HG03175 (cell line): ENCODE data around the gene PMF1.
"Not testable (repeated sequence)": the region's sequence is repeated elsewhere in the genome, so short reads cannot be mapped to it uniquely, and the experiment has no call there.

Source experiments
- ATAC-seq: cut with Tn5 transposase; IDR thresholded peaks from one replicate; pipeline ENCODE4 v1.9.1; 2021; ENCODE audit warnings: mild to moderate bottlenecking, moderate library complexity; ENCODE audit not compliant: unreplicated experiment

Gene PMF1

DNA sequence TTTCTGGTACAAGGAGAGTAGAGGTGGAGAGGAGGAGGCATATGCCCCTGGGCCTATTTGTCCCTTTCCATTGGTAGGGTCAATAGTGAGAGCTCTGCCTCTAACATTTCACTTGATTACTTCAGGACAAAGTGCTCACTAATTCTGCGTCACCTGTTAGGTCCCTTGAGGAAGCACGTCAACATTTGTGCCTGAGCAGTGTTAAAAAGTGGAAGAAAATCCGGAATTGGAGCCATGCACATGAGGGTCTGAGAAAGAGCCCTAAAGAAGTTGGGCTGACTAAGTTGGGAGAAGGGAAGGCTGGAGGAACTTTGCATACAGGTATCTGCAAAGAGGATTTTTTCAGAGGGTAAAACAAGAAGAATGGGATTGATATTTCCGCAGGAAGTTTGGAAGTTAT, 17.0 kb upstream of the PMF1 start:
- ATAC-seq: no peak

GRCh38 chr1:156196445-156196844, 16.4 kb upstream of the PMF1 start:
- no peak for ATAC-seq

DNA sequence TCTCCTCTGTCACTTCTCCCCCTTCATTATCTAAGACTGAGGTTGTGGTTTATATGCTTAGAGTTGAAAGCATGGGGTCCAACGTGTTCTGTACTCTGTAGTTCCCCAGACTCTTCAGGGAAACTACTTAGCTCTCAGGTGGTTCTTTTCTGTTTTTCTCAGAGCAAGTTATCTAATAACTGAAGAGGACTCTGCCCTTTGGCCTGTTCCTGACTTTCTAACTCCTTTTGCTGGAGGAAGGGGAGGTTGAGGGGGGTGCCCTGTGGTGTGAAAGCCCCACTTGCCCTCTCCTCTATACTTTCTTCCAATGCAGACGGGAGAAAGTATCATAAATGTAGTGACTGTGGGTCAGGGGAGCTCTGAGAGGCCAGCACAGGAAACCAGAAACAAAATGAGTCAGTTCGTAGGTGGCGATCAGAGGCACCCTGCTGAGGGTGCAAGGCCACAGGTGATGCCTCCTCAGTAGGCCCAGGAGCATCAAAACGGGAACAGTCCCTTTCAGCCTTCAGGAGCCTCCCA, 13.9 kb upstream of the PMF1 start:
- ATAC-seq: no peak

GRCh38 chr1:156200044-156200443, 12.8 kb upstream of the PMF1 start:
- ATAC-seq: no peak

DNA sequence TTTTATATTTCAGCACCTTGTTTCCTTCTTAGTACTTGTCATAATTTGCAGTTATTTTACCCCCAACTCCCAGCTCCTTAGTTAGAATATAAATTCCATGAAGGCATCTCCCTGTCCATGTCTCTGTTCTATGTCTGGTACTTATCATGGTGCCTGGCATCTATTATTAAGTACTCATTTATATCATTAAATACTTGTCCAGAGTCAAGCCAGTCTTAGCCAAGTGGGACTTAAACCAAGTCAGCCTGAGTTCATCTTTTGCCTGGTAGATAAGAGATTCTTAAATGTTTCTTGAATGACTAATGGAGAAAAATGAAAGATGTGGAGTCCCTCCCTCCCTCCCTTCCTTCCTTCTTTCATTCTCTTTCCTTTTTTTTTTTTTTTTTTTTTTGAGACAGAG, 9.5 kb upstream of the PMF1 start:
- no peak for ATAC-seq

DNA sequence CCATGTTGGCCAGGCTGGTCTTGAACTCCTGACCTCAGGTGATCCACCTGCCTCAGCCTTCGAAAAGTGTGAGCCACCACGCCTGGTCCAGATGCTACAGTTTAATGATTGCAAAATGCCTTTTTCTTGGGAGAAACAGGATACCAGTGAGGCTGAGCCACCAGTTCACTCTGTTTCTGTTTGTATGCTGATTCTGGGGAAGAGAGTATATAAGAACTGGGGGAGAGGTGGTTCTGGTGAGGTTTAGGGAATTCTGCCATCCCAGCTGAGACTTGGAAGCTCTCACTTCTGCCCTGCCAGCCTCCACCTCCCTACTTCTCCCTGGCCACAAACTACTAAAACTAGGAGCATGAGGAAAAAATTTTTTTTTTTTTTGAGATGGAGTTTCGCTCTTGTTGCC, 8.1 kb upstream of the PMF1 start:
- ATAC-seq: no peak

DNA sequence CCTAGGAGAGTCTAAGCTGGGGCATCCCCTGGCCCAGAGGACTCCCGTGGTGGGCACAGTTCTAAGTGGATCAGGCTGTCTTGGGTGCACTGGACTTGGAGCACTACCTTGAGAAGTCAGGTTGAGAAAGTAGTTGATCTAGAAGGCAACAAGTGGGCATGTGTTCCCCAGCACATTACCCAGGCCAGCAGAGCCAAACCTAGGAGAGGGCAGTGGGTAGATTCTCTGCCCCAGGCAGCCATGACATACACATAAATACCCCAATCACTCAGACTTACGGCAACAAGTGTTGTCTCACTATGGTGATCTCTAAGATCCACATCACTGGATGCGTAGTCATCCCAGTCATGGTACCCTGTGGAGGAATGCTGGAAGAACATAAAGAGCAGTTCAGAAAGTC, 1.6 kb upstream of the PMF1 start:
- no peak for ATAC-seq

DNA sequence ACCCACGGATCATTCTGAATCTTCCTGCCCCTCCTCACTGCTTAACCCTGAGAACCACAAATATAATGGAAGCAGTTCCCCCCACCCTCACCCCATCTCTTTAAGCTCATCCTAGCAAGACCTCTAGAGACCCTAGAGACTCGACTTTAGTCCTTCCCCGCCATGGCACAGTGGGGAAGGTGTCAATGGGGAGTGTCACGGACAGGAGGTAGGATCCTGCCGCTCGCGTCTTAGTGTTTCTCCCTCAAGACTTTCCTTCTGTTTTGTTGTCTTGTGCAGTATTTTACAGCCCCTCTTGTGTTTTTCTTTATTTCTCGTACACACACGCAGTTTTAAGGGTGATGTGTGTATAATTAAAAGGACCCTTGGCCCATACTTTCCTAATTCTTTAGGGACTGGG, 677 bp upstream of the PMF1 start:
- ATAC-seq: no peak

DNA sequence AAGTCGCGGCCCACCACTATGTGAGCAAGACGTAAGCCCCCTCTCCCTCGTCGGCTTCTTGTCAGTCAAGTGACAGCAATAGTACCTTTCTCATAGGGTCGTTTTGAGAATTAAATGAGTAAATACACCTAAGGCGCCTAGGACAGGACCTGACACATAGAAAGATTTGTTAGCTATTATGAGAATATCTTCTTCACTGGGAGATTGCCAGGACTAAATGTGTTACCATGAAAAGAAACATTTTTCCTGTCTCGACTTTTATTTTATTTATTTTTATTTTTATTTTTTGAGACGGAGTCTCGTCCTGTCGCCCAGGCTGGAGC, 798 bp downstream of the PMF1 start:
- ATAC-seq: no peak

- no peak for ATAC-seq
Observed at GRCh38 chr1:156214024-156214748, 1.4 kb downstream of the PMF1 start.

- not testable (repeated sequence) for ATAC-seq
Observed at GRCh38 chr1:156216361-156217086, 3.7 kb downstream of the PMF1 start.

DNA sequence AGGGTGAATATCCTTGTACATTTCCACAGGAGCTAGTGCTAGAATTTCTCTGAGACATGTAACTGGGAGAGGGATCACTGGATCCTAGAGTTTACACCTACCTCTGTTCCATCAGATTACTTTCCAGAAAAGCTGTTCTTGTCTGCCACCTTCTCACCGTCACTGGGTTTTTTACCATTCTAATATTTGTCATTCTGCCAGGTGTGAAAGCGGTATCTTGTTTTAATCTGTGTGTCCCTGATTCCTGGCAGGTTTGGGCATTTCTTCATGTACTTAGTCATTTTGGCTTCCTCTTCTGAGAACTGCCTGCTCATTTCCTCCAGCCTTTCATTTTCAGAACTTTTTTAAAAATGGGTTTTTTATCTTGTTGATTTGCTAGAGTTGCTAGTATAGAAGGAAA, 5.1 kb downstream of the PMF1 start:
- no peak for ATAC-seq

DNA sequence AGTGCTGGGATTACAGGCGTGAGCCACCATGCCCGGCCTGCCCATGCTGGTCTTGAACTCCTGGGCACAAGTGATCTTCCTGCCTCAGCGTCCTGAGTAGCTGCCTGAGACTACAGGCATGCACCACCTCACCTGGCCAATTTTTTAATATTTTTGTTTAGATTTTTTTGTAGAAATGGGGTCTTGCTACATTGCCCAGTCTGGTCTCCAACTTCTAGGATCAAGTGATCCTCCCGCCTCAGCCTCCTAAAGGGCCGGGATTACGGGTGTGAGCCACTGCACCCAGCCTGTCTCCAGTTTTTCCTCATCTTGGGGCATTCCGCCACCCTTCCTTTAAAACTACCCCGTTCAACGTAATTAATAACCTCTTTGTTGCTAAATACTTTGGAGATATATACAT, 7.4 kb downstream of the PMF1 start:
- ATAC-seq: no peak

GRCh38 chr1:156221986-156222692, 9.3 kb downstream of the PMF1 start:
- ATAC-seq: no peak

DNA sequence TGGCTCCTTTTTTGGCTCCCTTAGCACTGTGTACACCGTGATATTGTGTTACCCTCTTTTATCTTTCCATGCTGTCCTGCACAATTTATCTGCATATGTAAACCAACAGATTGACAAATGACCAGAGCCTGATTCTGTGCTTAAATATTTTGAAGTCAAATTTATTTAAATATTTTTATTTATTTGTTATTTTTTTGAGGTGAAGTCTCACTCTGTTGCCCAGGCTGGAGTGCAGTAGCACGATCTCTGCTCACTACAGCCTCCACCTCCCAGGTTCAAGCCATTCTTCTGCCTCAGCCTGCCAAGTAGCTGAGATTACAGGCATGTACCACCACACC, 12.8 kb downstream of the PMF1 start:
- no peak for ATAC-seq

DNA sequence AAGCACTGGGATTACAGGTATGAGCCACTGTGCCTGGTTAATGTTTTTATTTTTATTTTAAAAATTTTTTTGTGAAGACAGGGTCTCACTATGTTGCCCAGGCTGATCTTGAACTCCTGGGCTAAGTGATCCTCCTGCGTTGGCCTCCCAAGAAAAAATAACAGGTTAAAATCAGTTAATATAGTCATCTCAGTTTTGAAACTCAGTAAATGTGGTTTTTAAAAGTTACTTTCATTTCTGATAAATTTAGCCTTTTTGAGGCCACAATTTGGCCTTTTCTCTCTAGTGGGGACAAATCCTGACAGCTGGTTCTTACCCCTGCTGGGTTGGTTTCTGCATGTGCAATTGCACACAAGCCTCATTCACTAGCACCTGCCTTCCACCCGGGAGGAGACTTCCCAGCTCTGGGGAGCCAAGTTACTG, 13.3 kb downstream of the PMF1 start:
- ATAC-seq: peak; percentile 49

DNA sequence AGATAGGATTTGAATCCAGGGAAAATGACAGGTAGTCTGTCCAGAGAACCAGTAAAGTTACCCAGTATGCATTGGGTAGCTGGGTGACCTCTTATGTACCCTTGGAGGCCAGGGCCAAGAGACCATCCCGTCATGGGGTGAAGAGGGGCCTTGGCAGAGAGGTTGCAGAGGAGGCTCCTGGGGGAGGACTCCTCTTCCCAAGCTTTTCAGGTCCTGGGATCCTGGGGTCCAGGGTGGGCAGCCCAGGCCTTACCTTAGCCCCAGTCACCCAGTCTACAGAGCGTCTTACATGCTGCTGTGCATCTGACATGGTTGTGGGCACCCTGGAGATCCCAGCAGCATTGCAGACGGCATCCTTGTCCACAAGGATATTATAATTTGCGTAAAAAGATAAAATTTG, 14.0 kb downstream of the PMF1 start:
- no peak for ATAC-seq

GRCh38 chr1:156228501-156228900, 15.7 kb downstream of the PMF1 start:
- ATAC-seq: no peak

- ATAC-seq: no peak
Observed at GRCh38 chr1:156229809-156230472, 17.1 kb downstream of the PMF1 start.

DNA sequence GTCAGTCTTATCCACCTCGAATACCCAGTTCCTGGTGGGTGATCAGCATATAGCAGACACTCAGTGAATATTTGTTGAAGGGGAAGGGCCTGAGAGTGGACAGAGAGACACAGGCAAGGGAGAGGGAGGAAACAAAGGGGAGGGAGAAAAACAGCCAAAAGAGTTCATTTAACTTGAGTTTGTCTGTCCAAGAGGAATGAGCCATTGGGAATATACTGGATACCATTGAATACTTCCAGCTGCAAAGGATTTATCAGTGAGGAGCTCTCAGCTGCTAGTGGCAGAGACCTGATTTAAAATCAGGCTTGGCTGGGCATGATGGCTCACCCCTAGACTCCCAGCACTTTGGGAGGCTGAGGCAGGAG, 17.6 kb downstream of the PMF1 start:
- ATAC-seq: no peak

- ATAC-seq: no peak
Observed at GRCh38 chr1:156232201-156232894, 19.5 kb downstream of the PMF1 start.
